Upper lobe of left lung (tissue), 4 donors: ENCODE data around the gene SYTL5.

Source experiments
- CTCF ChIP-seq, 6 experiments: fragments of 450-650 bp in 4 of 6; fragments of 200-600 bp in 2 of 6; sonication (generic) in 2 of 6; IDR thresholded peaks; one replicate each; pipeline ENCODE4 v1.5.1; 2016 to 2019; ENCODE audit warnings: antibody characterized with exemption in 6 of 6
- EP300 ChIP-seq, 4 donors: sonication (generic); formaldehyde crosslinking; IDR thresholded peaks; one replicate each; pipeline ENCODE4 v1.5.1; 2017; ENCODE audit warnings: antibody characterized with exemption in 4 of 4, control low read depth in 2 of 4
- POLR2AphosphoS5 ChIP-seq, 2 donors: sonication (generic); formaldehyde crosslinking; IDR thresholded peaks; one replicate each; pipeline ENCODE4 v1.5.1; 2017; ENCODE audit warnings: antibody characterized with exemption in 2 of 2

- no peak for TF ChIP-seq POLR2AphosphoS5 (IDR thresholded peaks at IDR 0.05)
- no peak for TF ChIP-seq CTCF (IDR thresholded peaks at IDR 0.05)
- no peak for TF ChIP-seq EP300 (IDR thresholded peaks at IDR 0.05)
Measured at GRCh38 chrX:38142610-38143009, 136.3 kb downstream of the SYTL5 start.
